Measurements from ENCODE around the gene FARS2. TPM values are rescaled to one million over a fixed set of nuclear protein-coding genes. Genes with fewer than 3 reads are reported as not detected.

Gene FARS2
- polyA plus RNA-seq, 2 of the 4 experiments (the other 2 are of a cell fraction) = 12.9 to 17.5 TPM

- 93% methylated on average over 2 of the region's 2 CpGs for WGBS (ENCODE audit: missing lambda C conversion rate)
- POLR2A ChIA-PET = no interaction called here
- Histone ChIP-seq H3K27ac (no peak overlapping the region), H3K4me3 (no peak overlapping the region), H3K9me3 (no peaks in the 10 kb centered on the region), H3K4me2 (no peak overlapping the region), H3K4me1 (no peaks in the 10 kb centered on the region)
- ATAC-seq (no peak), DNase-seq (ENCODE audit: low read depth in 1 of 2, low spot score in 1 of 2) (no peak), FAIRE-seq (no peak)
- CTCF ChIA-PET = no interaction called here
- TF ChIP-seq RNF2 (IDR thresholded peaks at IDR 0.05; ENCODE audit: borderline replicate concordance, low read depth) = no peak
- TF ChIP-seq KDM5A (IDR thresholded peaks at IDR 0.05) = no peak
- no peak for TF ChIP-seq ZSCAN20 (CRISPR knock-in tag; IDR thresholded peaks at IDR 0.05)
- TF ChIP-seq RAD21 (conservative IDR thresholded peaks at IDR 0.05 in 1 of 2, IDR thresholded peaks at IDR 0.05 in 1 of 2) = no peak
- TF ChIP-seq ZFP36 (IDR thresholded peaks at IDR 0.05; ENCODE audit: borderline replicate concordance, partially characterized antibody) = no peak
- no peak for TF ChIP-seq FOXS1 (CRISPR knock-in tag; IDR thresholded peaks at IDR 0.05)
- TF ChIP-seq FOSB (CRISPR knock-in tag; IDR thresholded peaks at IDR 0.05) = no peak
- no peak for TF ChIP-seq HEYL (CRISPR knock-in tag; IDR thresholded peaks at IDR 0.05)
- no peak for TF ChIP-seq EP300 (IDR thresholded peaks at IDR 0.05)
- TF ChIP-seq CEBPB (IDR thresholded peaks at IDR 0.05) = no peak
- no peak for TF ChIP-seq EHF (CRISPR knock-in tag; IDR thresholded peaks at IDR 0.05)
- no peak for TF ChIP-seq ATOH8 (CRISPR knock-in tag; IDR thresholded peaks at IDR 0.05; ENCODE audit: low read depth)
- TF ChIP-seq EHMT2 (IDR thresholded peaks at IDR 0.05; ENCODE audit: low read depth) = no peak
- TF ChIP-seq, protein P1, sequence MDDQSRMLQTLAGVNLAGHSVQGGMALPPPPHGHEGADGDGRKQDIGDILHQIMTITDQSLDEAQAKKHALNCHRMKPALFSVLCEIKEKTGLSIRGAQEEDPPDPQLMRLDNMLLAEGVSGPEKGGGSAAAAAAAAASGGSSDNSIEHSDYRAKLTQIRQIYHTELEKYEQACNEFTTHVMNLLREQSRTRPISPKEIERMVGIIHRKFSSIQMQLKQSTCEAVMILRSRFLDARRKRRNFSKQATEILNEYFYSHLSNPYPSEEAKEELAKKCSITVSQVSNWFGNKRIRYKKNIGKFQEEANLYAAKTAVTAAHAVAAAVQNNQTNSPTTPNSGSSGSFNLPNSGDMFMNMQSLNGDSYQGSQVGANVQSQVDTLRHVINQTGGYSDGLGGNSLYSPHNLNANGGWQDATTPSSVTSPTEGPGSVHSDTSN (IDR thresholded peaks at IDR 0.05) = no peak
- no peak for TF ChIP-seq HDAC2 (IDR thresholded peaks at IDR 0.05)
- TF ChIP-seq CBX2 (IDR thresholded peaks at IDR 0.05; ENCODE audit: borderline replicate concordance, low read depth) = no peak
- TF ChIP-seq MAFK (IDR thresholded peaks at IDR 0.05; ENCODE audit: partially characterized antibody) = no peak
- TF ChIP-seq CHD2 (IDR thresholded peaks at IDR 0.05; ENCODE audit: low read length, partially characterized antibody) = no peak
- TF ChIP-seq ZNF302 (CRISPR knock-in tag; IDR thresholded peaks at IDR 0.05) = no peak
Measured at GRCh38 chr6:5676701-5677100, 415.4 kb downstream of the FARS2 start.

DNA sequence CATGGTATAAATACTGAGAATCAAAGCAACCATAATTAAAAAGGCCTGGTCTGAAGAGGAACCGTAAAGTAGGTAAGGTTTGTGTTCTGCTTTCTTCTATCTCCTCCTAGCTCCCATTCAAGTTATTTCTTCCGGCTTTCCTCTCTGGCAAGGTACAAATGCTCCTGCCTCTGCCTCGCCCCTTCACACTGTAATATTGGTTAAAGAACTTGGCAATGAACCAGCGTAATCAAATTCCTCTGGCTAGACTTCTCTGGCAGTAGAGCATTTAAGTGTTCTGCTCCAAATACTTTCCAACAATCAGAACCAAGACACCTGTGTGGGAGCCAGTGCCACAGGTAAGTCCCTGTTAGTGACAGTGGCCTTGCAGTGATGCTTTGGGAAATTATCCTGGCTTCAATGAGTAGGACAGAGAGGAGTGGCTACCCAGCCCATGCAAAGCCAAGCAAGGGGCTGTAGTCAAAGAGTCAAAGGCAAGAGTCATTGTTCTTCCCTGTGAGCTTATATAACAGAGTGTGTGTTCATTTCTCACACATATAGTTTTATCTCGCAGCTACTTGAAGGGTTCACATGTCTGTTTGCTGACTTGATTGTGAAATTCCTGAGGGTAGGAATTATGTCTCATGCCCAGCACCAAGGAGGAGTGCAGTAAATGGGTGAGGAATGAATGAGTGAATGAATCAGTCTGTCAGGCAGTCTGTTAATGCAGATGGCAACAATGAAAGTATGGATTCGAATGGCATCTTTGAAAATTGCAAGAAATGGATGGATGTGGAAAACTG lies 416.1 kb downstream of the FARS2 start:
- TF ChIP-seq FOSB (CRISPR knock-in tag; IDR thresholded peaks at IDR 0.05) (no peak), POLR2AphosphoS2 (conservative IDR thresholded peaks at IDR 0.05; ENCODE audit: low read length) (no peak), HOXA7 (CRISPR knock-in tag; IDR thresholded peaks at IDR 0.05) (no peak), CBX8 (IDR thresholded peaks at IDR 0.05) (no peak), NR3C1 (IDR thresholded peaks at IDR 0.05) (no peak), JUN (IDR thresholded peaks at IDR 0.05) (no peak), RCOR1 (IDR thresholded peaks at IDR 0.05; ENCODE audit: low read depth, low read length) (no peak), KDM1A (IDR thresholded peaks at IDR 0.05; ENCODE audit: low read depth) (no peak), EHF (CRISPR knock-in tag; IDR thresholded peaks at IDR 0.05) (no peak), SREBF2 (IDR thresholded peaks at IDR 0.05) (no peak), RNF2 (IDR thresholded peaks at IDR 0.05; ENCODE audit: borderline replicate concordance, low read depth) (no peak), ZSCAN20 (CRISPR knock-in tag; IDR thresholded peaks at IDR 0.05) (no peak)
- TF ChIP-seq, protein P2, sequence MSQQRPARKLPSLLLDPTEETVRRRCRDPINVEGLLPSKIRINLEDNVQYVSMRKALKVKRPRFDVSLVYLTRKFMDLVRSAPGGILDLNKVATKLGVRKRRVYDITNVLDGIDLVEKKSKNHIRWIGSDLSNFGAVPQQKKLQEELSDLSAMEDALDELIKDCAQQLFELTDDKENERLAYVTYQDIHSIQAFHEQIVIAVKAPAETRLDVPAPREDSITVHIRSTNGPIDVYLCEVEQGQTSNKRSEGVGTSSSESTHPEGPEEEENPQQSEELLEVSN (IDR thresholded peaks at IDR 0.05; ENCODE audit: borderline replicate concordance, low read depth) = no peak
- TF ChIP-seq, protein P3, sequence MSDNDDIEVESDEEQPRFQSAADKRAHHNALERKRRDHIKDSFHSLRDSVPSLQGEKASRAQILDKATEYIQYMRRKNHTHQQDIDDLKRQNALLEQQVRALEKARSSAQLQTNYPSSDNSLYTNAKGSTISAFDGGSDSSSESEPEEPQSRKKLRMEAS (IDR thresholded peaks at IDR 0.05) = no peak
- H3K27ac ChIP-seq = no peak overlapping the region
- H3K9me3 ChIP-seq = no peaks in the 10 kb centered on the region
- no peak overlapping the region for H3K4me3 ChIP-seq
- POLR2A ChIA-PET = no interaction called here
- H3K4me1 ChIP-seq = no peaks in the 10 kb centered on the region
- FAIRE-seq (no peak), ATAC-seq (no peak), DNase-seq (ENCODE audit: low read depth in 1 of 2, low spot score in 1 of 2) (no peak)
- CTCF ChIA-PET = interaction anchor here (1.4 kb wide), 1 partner anchor 10 kb away, joined by 4 read pairs; no protein-coding TSS in a partner anchor
- H3K4me2 ChIP-seq = no peak overlapping the region
- 79% methylated on average over 6 of the region's 6 CpGs for WGBS (ENCODE audit: missing lambda C conversion rate)

Measured in A549 (cell line).